GM18511 (cell line): ENCODE results near the gene RIPOR1.

Source experiments
- ATAC-seq: cut with Tn5 transposase; IDR thresholded peaks from one replicate; pipeline ENCODE4 v1.9.1; 2021; ENCODE audit warnings: mild to moderate bottlenecking, moderate library complexity; ENCODE audit not compliant: unreplicated experiment

The RIPOR1 gene

DNA sequence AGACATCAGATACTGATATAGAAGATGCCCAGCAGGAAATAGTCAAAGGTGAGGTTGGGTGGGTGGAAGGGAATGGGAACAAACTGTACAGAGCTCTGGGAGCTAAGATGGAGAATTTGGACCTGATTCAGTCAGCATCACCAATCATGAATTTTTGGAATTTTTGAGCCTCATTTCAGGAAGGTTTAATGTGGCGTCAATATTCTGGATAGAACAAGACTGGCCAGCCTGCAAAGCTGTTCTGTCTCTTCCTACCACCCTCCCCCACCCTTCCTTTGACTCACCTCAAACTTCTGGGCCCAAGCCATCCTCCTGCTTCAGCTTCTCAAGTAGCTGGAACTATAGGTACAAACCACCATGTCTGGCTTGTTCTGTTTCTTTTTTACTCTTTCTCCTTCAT is 66.3 kb downstream of the RIPOR1 start:
- ATAC-seq: no peak
